ENCODE data around the gene ASCC3.

Gene ASCC3

GRCh38 chr6:100467129-100468015 is 413.8 kb downstream of the ASCC3 start:
- Mint-ChIP-seq H3K4me3 (peak overlapping the region; percentile 46 to 94 (median 50)), H3K27ac (peak overlapping the region; percentile 9 to 86 (median 33)), H3K36me3 (ENCODE audit: low read depth) (peaks cover 13% of the 10 kb centered on the region), H3K9me3 (no peaks in the 10 kb centered on the region), H3K4me1 (peaks cover 19% of the 10 kb centered on the region), H3K27me3 (ENCODE audit: low read depth) (no peaks in the 10 kb centered on the region)
- TF ChIP-seq CTCF (IDR thresholded peaks at IDR 0.05; ENCODE audit: unreplicated experiment in 3 of 3): no peak

- Mint-ChIP-seq H3K27me3 (ENCODE audit: low read depth) (no peaks in the 10 kb centered on the region), H3K9me3 (no peaks in the 10 kb centered on the region), H3K4me1 (peaks cover 19% of the 10 kb centered on the region), H3K4me3 (peak overlapping the region; percentile 46 to 94 (median 50)), H3K27ac (peak overlapping the region; percentile 26 to 86 (median 33)), H3K36me3 (ENCODE audit: low read depth) (peaks cover 18% of the 10 kb centered on the region)
- no peak for TF ChIP-seq CTCF (IDR thresholded peaks at IDR 0.05; ENCODE audit: unreplicated experiment in 3 of 3)
Measured at GRCh38 chr6:100466410-100467128, 414.6 kb downstream of the ASCC3 start.

GRCh38 chr6:100465701-100466409 is 415.3 kb downstream of the ASCC3 start:
- no peaks in the 10 kb centered on the region for H3K27me3 Mint-ChIP-seq (ENCODE audit: low read depth)
- peak overlapping the region; percentile 56 to 86 (median 73) for H3K27ac Mint-ChIP-seq
- peaks cover 20% of the 10 kb centered on the region for H3K36me3 Mint-ChIP-seq (ENCODE audit: low read depth)
- H3K9me3 Mint-ChIP-seq: no peaks in the 10 kb centered on the region
- peaks cover 19% of the 10 kb centered on the region for H3K4me1 Mint-ChIP-seq
- H3K4me3 Mint-ChIP-seq: peak overlapping the region; percentile 90 to 94 (median 91)
- no peak for TF ChIP-seq CTCF (IDR thresholded peaks at IDR 0.05; ENCODE audit: unreplicated experiment in 3 of 3)

- Mint-ChIP-seq H3K4me3 (peak within 1 kb of the TSS; percentile 91 to 94 (median 92)), H3K9me3 (no peaks in the 10 kb centered on the region), H3K36me3 (ENCODE audit: low read depth) (peaks cover 20% of the 10 kb centered on the region), H3K27me3 (ENCODE audit: low read depth) (no peaks in the 10 kb centered on the region), H3K27ac (peak within 1 kb of the TSS; percentile 73 to 97 (median 92)), H3K4me1 (peaks cover 19% of the 10 kb centered on the region)
- TF ChIP-seq CTCF (IDR thresholded peaks at IDR 0.05; ENCODE audit: unreplicated experiment in 3 of 3): no peak
Measured at GRCh38 chr6:100464903-100465700, 416.0 kb downstream of the ASCC3 start, which contains the start of gene SIM1. TSS of gene SIM1 (minus strand) at chr6:100464921. CDS start at chr6:100463468, 1,453 bp downstream.

- Mint-ChIP-seq H3K36me3 (ENCODE audit: low read depth) (peaks cover 20% of the 10 kb centered on the region), H3K27ac (peak overlapping the region; percentile 73 to 97 (median 92)), H3K4me3 (peak overlapping the region; percentile 91 to 94 (median 92)), H3K9me3 (no peaks in the 10 kb centered on the region), H3K4me1 (peaks cover 19% of the 10 kb centered on the region), H3K27me3 (ENCODE audit: low read depth) (no peaks in the 10 kb centered on the region)
- no peak for TF ChIP-seq CTCF (IDR thresholded peaks at IDR 0.05; ENCODE audit: unreplicated experiment in 3 of 3)
Measured at GRCh38 chr6:100464162-100464851, 416.8 kb downstream of the ASCC3 start.
